Endometrial microvascular endothelial cells (primary cell): ENCODE data around the gene ZNF416. TPM values are rescaled to one million over a fixed set of nuclear protein-coding genes. Genes with fewer than 3 reads are reported as not detected.

ENCODE experiments used
- in situ Hi-C: cut with HindIII; loops from 2 replicates; pipeline ENCODE4 v1.10.0; 2017; ENCODE audit warnings: low sequenced_read_pairs, low pct_unique_long_range_greater_than_20kb; ENCODE audit errors: inconsistent ontology term
- total RNA-seq: library from RNA; depleted of rRNA; stranded (reverse); fragments of >200 nt; gene quantifications from one replicate; pipeline ENCODE4 v1.2.3, GENCODE V29; 2015; ENCODE audit errors: inconsistent ontology term

Gene ZNF416
- 2.5 TPM for total RNA-seq

DNA sequence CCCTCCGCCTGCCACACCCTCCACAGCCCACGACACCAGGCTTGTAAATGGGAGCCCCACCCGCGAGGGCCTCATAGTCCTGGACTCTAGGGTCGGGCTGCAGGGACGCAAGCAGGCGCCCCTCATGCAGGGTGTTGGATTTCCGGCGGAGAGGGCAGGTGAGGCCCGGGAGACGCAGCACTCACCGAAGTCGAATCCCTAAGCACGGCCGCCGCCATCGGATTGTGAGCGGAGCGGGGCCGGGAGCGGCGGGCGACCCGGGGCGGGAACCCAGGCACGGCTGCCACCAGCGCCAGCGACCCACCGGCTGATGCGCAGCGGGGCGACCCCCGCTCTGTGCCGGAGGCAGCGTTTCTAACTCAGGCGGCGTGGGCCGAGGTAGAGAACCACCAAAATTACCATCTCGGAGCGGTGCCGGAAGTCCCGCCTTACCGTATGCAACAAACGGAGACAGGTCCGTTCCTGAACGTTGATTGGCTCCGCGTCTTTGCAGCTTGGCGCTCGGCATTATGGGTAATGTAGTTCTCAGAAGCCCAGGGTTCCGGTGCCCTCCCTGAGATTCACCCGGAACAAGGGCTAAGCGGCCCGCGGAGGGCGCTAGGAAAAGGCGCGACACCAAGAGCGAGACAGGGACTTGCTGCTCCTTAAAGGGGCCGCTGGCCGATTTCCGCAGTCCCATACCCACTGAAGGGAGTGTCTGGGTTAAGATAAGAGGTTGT is at the start of gene ZNF416:
TSS of gene ZNF416 (minus strand) at position 425 of the 719 bp plus-strand sequence. CDS start at position 218, 207 bp downstream.
- in situ Hi-C loops, result no loop called here

DNA sequence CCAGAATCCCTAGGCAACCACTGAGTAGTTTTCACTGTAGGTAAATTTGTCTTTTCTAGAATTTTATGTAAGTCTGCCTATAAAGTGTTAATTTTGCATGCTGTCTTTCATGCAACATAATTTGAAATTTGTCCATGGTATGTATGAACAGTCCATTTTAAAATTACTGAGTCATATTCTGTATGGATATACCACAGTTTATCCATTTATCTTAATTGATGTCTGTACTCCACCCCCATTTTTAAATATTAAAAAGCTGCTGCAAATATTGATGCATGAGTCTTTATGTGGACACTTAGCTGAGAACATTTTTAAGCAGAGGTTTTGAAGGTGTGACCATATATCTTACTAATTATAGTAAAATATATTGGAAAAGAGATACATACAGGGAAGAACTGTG is 44.4 kb upstream of the ZNF416 start:
- in situ Hi-C loops, result no loop called here

DNA sequence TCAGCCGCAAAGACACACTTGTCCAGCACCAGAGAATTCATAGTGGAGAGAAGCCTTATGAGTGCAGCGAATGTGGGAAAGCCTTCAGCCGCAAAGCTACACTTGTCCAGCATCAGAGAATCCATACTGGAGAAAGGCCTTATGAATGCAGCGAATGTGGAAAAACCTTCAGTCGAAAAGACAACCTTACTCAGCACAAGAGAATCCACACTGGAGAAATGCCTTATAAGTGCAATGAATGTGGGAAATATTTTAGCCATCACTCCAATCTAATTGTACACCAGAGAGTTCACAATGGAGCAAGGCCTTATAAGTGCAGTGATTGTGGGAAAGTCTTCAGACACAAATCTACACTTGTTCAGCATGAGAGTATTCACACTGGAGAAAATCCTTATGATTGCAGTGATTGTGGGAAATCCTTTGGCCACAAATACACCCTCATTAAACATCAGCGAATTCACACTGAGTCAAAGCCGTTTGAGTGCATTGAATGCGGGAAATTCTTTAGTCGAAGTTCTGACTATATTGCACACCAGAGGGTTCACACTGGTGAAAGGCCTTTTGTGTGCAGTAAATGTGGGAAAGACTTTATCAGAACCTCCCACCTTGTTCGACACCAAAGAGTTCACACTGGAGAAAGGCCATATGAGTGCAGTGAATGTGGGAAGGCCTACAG is 42.1 kb upstream of the ZNF416 start:
- in situ Hi-C loops, result no loop called here

DNA sequence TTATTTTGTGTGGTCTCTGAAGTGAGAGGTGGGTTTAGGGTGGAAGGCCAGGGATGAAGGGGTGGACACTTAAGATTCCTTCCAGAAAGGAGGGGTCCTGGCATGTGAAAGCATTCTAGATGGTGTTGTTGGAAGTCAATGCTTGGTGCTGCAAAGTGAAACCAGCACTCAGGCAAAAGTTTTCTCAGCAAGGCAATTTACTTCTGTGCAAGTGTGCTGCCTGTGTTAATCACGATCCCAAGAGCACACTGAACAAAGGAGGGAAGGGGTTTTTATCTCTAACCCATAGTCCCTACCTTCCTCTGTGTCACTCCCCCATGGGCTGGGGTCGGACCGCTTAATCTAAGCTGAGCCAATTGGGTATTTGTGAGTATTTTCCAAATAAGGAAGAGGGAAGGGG is 36.6 kb upstream of the ZNF416 start:
- in situ Hi-C loops, result no loop called here

DNA sequence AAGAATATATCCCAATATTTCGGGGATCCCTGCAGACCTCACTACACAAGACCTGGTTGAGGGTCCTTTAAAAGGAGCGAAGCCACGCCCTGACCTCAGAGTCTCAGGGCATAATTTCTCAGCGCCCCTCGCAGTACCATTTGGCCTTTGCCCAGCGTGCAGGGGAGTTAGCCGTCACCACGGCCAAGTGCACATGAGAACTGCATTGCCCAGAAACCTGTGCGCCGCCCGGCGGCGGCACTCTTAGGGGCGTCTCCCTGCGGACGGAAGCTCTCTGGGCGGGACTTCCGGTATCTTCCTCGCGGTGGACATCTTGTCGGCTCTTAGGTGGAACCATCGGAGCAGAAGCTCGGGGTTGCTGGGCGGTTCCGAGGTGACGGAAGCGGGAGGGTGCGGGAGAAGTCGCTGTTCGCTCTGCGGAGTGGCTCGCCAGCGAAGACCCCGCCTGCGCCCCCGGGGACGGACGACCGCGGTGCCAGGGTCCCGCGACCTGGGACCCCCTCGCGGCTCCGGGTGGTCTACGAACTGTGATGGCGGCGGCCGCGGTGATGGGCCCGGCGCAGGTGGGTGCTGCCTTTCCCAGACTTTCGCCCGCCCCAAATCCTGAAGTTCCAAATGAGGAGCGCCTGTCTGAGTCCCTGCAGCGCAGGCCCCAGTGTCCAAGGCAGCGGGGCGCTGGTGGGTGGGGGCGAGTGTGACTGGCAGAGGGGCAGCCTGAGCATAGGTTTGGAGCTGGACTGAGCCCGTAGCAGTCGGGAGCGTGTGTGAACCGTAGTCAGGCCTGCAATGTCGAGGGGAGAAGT is 35.4 kb upstream of the ZNF416 start, which contains the start of gene ZNF134:
TSS of gene ZNF134 (plus strand) at position 302 of the 803 bp plus-strand sequence. CDS start 5,227 bp downstream, outside the sequence.
- in situ Hi-C loops, result no loop called here

DNA sequence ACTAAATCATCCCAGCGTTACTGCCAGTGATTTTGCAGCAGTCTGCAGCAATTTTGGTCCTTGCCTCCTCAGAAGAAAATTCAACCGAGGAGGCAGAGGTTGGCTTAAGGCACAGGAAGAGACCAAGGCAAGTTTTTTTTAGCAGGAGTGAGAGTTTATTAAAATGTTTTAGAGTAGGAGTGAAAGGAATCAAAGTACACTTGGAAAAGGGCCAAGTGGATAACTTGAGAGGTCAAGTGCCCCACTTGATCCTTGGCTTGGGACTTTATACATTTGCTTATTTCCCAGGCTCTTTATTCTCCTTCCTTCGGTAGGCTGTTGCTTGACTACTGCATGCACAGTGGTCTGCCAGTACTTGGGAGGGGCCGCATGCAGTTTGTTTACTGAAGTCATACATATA is 32.4 kb upstream of the ZNF416 start:
- in situ Hi-C loops, result no loop called here

DNA sequence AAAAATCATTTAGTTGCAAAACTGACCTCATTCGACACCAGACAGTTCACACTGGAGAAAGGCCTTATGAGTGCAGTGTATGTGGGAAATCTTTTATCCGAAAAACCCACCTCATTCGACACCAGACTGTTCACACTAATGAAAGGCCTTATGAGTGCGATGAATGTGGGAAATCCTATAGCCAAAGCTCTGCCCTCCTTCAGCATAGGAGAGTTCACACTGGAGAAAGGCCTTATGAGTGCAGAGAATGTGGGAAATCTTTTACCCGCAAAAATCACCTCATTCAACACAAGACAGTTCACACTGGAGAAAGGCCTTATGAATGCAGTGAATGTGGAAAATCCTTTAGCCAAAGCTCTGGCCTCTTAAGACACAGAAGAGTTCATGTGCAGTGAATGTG is 28.2 kb upstream of the ZNF416 start:
- in situ Hi-C loops, result no loop called here

DNA sequence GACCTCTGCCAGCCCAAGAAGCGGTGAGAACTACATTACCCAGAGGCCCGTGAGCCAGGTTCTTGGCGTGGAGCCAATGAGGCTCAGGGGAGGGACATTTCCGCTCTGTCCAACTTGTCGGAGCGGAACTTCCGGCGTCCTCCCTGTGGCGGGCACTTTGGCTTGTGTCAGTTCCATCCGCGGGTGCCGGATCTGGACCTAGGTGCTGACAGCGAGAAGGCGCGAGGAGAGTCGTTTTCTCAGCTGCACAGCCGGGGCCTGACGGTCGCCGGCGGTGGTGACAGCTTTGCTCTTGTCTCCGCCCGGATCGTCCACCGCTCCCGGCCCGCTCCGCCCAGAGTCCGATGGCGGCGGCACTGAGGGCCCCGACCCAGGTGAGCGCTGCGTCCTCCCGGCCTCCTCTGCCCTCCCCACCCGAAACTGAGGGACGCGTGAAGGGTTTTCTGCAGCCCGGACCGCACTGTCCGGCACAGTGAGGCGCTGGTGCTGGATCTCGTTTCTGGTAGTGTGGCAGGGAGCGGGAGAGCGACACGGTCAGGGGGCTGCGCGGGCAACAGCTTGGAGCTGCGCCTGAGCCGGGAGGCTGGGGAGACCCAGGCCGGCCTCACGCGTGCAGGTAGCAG is 21.2 kb upstream of the ZNF416 start, which contains the start of gene ZNF530:
TSS of gene ZNF530 (plus strand) at position 125 of the 623 bp plus-strand sequence. CDS start 4,461 bp downstream, outside the sequence.
- in situ Hi-C loops, result no loop called here

DNA sequence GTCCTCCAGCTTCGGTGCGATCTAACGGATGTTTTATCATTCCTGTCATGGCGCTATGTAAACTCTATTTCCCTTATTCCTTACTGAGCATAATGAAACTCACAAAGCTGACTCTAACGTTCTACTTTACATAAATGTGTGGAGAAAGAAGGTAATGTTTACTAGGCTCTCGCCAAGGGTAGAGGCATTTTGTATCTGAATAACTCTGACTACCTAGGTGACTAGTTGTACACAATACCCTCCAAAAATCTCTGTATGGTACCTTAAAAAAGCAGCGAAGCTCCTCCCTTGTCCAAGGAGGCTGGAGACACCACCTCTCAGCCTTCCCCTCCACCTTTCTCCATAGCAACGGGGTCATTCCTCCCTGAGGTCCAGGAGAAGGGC is 20.7 kb upstream of the ZNF416 start:
- in situ Hi-C loops, result no loop called here

DNA sequence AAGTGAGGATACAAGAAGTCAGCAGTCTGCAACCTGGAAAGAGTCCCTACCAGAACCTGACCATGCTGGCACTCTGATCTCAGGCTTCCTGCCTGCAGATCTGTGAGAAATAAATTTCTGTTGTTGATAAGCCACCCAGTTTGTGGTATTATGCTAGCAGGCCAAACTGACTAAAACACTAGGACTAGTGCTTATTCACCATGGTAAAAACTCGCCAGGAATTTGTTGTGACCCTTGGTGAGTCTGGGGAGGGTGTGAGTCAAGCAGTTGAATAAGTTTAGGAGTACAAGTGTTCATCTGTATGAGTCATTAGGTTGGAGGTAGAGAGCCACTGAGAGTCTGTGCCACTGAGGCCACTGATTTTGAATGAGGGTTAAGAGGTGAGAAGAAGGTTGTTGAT is 8.8 kb upstream of the ZNF416 start:
- in situ Hi-C loops, result no loop called here

DNA sequence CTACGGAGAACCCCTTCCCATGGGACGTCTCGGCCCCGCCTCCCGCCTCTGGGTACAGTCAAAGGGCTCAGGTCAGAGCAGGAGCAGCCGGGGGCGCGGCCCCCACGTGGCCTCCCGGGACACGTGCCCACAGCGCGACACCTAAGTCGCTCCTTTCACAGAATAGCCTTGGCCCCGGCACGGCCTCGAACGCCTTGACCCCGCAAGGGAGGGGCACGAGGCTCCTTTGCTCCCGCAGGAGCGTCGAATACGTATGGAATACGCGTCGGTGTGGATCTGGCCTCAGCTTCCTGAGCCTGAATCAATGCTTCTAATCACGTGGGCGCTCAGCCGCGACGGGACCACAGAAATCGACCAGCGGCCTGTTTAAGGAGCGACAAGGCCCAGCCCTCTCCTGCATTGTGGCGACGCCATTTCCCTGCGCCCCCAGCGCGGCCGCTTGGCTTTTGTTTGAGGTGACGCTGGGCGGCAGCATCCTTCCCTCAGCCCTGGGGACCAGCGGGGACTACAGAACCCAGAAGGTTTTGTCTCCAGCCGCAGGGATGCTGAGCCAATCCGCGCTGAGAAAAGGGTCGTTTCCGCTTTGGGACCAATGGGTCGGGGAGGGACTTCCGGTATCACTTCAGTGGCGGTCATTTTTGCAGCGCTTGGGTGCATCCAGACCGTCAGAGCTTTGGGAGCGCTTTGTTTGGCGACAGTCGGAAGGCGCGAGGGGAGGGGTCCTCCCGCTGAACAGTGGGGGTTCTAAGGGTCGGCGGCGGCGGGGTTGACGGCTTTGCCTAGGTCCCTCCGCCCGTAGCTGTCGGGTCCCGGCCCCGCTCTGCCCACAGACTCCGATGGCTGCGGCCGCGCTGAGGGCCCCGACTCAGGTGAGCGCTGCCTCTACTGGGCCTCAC is 5.1 kb upstream of the ZNF416 start, which contains the start of gene ZIK1:
TSS of gene ZIK1 (plus strand) at position 625 of the 896 bp plus-strand sequence. CDS start at position 837, 212 bp downstream.
- in situ Hi-C loops, result no loop called here

DNA sequence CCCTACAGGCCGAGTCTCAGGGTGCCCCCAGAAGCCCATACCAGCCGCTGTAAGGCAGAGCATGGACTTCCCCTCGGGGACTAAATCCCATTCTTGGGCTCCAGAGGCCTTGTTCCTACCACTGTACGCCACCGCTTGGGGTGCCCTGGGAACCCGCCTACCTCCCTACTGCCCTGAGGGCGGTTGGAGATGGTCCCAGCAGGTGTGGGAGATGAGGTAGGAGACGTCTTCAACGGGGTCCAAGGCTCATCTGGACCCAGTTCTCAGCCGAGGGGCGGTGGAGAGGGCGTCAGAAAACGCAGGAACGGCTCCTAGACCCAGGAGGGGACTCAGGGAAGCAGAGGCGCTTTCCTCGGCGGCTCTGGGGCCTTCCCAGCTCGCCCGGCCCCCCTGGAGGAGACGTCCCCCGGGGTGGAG is 4.4 kb upstream of the ZNF416 start:
- in situ Hi-C loops, result no loop called here

DNA sequence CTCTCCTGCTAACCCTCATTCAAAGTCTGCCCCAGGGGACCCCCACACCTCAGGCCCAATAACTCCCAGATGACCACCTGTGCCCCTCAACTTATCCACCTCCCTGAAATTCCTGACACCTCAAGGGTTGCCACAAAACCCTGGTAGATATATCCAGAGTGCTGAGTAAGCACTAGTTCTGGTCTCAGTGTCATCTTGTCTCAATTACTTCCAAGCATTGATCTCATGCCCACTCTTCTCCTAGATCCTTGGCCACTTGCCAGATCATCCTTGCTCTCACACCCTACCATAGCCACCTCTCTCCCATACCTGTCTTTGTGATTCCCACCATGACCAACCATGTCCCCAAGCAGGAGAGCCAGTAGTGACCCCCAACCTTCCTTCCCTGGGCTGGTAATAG is 2.0 kb downstream of the ZNF416 start:
- in situ Hi-C loops, result no loop called here

DNA sequence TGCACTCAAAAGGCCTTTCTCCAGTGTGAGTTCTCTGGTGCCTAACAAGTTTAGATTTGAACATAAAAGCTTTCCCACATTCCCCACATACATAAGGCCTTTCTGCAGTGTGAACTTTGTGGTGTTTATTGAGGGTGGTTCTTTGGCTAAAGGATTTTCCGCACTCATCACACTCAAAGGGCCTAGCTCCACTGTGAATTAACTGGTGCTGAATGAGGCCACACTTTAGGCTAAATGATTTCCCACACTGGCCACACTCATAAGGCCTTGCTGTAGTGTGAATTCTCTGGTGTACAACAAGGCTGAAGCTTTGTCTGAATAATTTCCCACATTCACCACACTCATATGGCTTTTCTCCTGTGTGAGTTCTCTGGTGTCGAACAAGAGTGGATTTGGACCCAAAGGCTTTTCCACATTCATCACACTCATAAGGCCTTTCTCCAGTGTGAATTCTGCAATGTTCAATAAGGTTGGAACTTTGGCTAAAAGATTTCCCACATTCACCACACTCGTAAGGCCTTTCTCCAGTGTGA is 6.2 kb downstream of the ZNF416 start:
- in situ Hi-C loops, result no loop called here

DNA sequence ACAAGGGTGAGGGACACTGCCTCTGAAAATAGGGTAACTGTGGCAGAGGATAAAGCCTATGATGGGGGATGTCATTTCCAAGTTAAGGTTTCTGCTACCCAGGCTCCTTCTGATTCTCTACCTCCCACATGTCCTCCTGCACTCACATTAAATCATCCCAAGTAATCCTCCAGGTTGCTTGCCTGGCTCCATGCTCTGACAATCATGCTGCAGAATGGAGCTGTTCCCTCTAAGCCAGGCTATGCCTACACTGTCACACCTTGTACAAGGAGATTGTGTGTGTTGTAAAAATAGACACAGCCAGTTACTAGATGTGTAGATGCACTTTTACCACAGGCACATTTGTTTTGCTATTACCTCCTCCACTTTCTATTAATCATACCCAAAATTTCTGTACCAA is 8.0 kb downstream of the ZNF416 start:
- in situ Hi-C loops, result no loop called here

DNA sequence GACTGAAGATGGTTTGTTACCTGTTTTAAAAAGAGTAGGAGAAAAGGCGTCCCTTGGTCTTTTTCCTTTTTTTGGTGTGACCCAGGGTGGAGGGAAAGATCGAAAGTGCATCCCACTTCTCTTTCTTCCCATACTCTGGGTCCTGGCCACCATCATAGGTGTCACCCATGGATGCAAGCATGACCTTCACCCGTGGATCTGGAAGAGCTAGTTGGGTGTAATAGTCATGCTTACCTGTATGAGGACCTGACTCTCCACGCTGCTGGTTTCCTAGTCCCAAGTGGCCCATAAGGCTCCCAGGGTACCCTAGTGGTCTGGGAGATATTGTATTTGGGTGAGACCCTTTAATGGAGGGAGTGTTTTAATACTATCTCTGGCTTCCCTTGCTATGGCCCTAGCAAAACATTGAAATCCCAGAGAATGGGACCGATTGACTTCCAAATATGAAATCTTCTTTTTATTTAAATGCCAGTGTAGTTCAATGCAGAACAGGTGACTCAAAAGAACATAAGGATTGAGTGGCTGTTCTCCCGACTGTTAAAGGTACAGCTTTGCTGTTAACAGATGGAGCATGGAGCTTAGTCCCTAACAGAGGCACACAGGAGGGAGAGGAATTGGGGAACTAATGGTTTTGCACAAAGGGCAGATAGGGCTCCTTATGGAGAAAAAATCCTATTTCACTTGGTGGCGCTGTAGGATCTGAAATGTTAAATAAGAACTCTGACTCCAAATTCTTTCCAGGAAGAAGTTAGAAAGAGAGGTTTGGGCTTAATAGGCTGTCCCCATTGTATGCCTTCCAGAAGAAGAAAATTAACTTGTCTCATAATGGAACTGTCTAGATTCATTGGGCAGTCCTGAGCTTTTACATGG is 12.1 kb downstream of the ZNF416 start:
- in situ Hi-C loops, result no loop called here

DNA sequence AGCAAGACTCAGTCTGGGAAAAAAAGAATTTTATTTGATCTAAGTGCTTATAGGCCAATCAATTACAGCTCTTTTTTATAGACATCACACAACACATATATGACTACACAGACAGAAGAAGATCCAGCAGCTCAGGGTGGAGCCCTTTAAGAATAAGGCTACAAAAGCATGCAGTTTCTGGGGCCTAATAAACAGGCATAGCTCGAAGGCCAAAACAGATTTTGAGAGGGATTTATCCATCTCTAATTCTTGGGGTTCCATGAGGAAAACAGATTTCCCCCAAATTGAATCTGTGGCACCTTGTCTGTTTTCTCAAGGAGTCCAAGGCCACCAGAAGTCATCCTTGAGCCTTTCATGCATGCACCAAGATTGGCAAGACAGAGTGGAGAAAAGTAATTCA is 15.2 kb downstream of the ZNF416 start:
- in situ Hi-C loops, result no loop called here
